NCI-H446 (cell line): ENCODE measurements around the gene TPST1.
"Not testable (repeated sequence)": the region's sequence is repeated elsewhere in the genome, so short reads cannot be mapped to it uniquely, and the experiment has no call there.

Experiments used
- DNase-seq, 2 experiments: peaks; one replicate each; lab custom pipeline; 2025; lab: John Stamatoyannopoulos, UW

Gene TPST1

DNA sequence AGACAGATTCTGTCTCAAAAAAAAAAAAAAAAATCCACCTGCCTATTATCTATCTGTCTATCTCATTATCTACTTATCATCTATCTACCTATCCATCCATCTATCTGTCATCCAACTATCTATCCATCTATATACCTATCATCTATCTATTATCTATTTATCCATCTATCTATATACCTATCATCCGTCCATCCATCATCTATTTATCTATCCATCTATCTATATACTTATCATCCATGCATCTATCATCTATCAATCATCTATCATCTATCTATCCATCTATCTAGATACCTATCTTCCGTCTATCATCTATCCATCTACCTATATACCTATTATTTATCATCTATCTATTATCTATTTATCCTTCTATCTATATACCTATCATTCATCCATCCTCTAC, 16.5 kb upstream of the TPST1 start:
- no peak for DNase-seq

DNA sequence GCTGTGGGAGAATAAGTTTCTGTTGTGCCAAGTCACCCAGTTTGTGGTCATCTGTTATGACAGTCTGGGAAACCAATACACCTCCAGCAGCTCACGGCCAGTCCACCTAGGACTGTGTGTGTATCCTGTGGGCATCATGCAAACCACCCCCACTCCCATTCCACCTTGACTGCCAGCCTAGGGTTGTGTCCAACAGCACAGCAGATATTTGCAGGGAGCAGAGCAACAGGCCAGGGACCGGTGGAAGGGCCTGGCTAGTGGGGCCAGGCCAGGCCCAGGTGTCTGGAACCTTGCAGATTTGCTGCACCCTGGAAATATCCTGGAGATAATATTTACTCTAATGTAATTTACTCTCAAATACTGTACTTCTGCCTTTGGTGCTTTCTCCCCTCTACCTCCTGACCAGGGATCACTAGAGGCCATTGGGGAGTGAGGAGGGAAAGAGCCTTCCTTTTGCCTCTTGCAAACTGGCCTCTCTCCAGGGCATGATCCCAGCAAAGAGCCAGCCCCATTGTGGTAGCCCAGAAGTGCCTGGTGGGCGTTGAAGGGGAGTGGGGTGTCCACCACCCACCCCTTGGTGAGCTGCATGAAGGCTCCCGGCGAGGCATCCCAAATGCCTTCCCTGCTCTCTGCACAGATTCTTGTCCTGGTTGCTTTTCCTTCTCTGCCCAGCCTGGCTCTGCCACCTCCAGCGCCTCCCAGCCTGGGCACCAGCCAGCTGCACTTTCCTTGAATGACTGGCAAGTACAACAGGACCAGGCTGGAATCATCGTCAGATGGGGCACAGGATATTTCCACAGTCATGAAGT, 15.2 kb upstream of the TPST1 start:
- DNase-seq = no peak

DNA sequence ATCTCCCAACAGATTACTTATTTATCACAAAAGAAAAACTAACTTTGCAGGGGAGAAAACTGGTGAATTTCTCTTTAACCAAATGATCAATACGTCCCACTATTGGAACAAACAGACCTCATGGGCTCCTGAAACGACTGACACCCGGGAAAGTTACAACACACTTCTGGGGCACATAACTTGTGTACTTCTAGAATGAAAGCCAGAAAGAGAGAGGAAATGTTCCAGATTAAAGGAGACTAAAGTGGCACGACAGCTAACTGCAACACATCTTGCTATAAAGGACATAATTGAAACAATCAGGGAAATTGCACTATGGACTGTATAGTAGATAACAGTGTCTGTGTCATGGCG, 14.7 kb upstream of the TPST1 start:
- no peak for DNase-seq

DNA sequence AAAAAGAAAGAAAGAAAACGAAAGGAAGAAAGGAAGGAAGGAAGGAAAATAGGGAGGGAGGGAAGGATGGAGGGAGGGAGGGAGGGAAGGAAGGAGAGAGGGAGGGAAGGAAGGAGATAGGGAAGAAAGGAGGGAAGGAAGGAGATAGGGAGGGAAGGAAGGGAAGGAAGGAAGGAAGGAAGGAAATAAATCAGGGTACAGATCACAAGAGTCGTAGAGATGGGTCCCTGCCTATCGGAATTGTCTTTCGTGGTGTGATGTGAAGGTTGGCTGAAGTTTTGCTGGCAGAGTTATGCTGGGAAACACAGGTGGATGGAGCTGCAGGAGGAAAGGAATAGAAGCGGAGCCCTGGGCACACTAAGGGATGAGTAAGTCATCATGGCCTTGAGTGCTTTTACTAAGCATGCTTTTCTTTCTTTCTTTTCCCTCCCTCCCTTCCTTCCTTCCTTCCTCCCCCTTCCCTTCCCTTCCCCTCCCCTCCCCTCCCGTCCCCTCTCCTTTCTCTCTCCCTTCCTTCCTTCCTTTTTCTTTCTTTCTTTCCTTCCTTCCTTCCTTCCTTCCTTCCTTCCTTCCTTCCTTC, 11.9 kb upstream of the TPST1 start:
- DNase-seq = no peak

DNA sequence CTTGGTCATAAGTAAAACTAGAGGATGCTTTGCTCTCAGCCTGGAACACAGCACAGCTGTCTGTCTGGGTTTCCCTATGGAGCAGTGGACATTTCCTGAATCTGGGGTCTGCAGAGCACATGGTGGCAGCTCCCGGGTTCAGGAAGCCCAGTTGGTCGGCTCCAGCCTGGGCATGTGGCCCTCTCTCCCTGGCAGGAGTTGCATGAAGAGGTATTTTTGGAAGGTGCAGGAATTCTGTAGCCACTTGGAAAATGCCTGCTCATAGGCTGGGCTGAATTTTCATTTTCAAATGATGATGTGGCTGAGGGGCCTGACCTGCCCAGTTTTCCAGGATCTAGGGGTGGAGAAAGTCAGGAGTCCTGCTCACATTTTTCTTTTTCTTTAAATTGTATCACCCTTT, 6.7 kb upstream of the TPST1 start:
- DNase-seq = no peak

DNA sequence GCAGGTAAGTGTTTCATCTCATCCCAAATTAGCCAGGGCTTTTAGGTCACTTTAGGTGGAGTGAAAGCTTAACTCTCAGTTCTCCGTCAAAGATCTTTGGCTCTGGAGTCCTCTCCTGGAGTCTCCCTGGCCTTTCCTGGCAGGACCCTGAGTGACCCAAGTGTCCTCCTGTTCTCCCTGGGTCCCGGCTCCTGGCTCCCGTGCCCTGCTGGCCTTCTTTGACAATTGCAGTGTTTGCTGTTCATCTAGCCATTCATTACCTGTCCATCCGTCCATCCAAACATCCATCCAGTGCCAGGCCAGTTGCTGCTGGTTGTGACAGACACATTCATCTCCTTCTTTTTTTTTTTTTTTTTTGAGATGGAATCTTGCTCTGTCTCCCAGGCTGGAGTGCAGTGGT, 6.2 kb upstream of the TPST1 start:
- DNase-seq = no peak

DNA sequence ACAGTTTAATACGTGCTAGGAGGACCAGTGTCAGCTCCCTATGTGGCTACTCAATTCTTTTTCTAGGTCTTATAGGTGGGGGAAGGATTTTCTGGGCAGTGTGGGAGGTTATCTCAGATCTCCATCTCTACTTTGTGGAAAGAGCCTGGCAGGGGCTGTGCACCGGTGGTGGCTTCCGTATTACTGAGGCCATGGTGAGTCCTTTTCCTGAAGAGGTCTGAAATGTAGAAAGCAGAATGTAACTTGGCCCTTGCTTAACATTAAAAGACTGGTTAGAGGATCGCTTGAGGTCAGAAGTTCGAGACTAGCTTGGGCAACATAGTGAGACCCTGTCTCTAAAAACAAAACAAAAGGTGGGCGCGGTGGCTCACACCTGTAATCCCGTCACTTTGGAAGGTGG, 2.7 kb upstream of the TPST1 start:
- DNase-seq = no peak

DNA sequence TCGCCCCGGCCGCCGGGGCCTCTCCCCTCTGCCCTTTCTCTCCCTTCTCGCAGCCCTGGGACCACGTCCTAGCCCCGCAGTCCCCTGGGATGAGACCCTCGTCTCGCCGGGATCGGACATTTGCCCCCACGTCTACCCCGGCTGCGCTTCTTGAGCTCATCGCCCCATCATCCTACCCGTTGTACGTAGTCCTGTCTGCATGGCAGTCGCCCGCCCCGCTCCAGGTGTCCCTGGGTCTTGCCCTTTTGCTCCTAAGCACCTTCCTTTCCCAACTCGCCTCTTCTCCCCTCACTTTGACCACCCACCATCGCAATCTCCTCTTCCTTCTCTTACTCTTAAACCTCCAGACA, 582 bp downstream of the TPST1 start:
- no peak for DNase-seq

DNA sequence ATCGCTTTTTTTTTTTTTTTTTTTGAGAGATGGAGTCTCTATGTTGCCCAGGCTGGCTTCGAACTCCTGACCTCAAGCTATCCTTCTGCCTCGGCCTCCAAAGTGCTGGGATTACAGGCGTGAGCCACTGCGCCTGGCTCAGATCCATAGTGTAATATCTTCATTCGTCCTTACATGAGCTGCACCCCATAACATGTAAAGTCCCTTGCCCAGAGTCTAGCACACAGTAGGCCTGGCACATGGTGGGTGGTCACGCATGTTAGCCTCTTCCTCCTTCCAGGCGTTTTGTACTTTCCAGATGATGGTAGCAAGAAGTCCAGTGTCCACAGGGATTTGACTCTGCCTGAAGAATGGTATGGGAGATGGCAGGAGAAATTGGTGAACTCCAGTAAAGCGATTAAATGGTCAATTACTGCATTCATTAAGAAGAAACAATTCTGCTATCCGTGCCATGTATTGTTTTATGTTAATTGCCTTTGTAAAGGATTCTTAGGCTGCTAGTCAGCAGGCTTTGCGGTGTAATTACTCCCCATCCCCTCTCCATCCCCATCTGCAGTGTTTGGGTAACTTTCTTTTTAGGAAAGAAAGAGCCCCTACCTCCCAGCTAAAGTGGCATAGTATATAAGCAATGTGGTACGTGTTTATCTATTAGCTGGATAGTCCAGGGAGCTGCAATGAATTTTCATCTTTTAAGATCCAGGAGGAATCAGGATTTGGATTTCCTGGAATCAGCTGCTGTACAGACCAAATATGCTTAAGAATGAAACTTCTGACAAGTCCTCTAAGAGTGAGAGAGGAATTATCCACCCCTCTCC, 1.2 kb downstream of the TPST1 start:
- no peak for DNase-seq

DNA sequence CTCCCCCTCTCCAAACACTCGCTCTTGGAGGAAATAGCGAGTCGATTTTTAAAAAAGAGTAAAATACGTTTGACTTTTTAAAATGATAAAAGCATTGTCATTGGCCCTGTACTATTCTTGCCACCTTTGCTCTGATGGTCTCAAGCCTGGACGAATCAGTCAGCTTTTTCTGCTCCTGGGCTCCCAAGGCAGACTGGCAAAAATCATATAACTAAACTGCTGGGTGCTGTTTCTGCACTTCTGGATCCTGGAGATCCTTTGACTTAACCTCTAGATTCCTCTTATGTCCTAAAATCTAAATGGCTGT, 1.8 kb downstream of the TPST1 start:
- no peak for DNase-seq

DNA sequence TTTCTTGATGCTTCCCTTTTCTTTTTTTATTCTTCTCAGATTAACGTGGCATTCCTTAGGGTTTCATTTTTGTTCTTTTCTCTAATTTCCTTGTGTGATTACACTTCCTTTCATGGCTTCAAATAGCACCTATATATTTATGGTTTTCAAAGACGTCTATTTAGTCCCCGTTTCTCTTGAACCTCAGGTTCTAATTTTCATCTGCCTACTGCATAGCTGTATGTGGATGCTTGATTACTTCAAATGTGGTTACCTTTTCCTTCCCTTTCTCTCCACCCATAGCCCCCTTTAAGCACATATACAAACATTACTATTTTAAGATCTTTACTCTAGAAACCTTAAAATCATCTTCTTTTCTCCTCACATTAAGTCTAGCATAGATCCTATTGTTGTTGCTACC, 2.4 kb downstream of the TPST1 start:
- DNase-seq = no peak

DNA sequence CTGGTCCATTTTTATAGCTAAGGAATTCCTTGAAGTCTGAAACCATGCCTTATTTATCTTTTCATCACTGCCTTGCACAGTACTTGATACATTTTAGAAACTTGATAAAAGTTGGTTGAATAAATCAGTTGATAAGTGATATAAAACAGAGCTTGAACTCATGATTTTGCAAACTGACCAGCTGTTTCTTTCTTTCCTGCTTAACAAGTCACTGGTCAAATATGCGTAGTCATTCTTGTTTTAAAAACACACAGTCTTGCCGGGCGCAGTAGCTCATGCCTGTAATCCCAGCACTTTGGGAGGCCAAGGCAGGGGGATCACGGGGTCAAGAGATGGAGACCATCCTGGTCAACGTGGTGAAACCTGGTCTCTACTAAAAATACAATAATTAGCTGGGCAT, 6.3 kb downstream of the TPST1 start:
- no peak for DNase-seq

DNA sequence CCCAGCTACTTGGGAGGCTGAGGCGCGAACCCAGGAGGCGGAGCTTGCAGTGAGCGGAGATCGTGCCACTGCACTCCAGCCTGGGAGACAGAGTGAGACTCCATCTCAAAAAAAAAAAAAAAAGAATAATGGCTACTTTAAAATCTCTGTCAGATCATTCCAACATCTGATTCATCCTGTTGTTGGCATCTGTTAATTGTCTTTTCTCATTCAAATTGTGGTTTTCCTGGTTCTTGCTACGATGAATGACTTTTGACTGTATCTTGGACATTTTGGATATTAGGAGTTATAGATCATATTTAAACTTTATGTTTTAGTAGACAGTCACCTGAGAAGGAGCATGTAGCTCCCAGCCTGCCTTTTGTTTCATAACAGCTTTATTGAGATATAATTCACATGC, 8.5 kb downstream of the TPST1 start:
- no peak for DNase-seq

DNA sequence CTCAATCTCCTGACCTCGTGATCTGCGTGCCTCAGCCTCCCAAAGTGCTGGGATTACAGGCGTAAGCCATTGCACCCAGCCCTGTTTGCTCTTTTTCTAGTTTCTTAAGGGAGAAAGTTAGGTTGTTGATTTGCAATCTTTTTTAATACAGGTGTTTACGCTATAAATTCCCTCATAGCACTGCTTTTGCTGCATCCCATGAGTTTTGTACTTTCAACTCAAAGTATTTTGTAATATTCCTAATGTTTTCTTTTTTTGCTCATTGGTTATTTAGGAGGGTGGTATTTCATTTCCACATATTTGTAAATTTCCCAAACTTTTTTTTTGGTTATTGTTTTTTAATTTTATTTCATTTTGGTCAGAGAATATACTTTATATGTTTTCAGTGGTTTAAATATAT, 11.6 kb downstream of the TPST1 start:
- no peak for DNase-seq

DNA sequence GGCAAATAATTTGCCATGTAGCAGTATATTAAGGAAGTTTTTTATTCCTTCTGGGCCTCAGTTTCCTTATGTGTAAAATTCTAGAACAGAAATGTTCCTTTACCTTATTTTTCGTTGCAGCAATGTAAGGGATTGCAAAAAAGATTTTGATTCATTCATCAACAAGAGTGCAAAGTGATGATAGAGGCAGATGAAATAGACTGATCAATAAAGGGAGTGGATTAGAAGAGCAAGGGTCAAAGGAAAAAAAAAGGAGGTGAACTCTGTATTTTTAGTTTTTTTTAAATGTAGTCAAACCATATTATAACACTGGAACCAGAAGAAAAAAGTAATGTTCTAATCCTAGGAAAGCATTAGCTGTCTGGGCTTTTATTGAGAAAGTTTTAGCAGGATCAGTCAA, 14.7 kb downstream of the TPST1 start:
- no peak for DNase-seq

DNA sequence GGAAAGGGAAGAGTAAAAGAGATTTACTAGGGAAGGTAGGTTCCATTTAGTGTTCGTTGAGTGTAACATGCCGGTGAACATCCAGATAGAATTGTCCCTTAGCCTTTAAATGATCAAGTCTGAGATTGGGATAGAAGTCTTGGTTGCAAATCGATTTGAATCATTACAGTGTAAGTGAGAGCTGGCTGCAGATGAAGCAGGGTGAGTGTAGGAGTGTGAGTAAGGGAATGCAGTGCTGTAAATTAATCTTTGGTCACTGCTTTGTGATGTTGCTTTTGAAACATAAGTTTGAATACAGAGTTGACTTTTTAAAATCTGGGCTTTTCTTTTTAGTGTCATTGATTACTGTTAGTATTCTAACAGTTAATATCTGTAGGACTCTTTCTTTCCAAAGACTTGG, 16.3 kb downstream of the TPST1 start:
- no peak for DNase-seq

DNA sequence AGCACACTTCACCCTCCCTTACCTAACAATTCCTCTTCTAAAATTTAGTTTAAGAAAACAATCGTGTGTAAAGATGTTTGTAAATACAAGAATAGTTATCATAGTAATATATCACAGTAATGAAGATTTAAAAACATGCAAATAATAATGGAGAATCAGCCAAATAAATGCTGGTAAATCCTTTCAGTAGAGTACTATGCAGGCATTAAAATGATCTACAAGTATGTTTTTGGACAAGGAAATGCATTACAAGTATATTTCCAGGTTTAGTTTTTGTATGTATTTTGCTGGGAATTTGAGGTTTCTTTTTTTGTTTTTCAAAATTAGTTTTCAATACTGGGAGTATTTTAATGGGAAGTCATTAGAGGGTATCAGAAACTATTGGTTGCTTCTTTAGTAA, 22.7 kb downstream of the TPST1 start:
- DNase-seq = no peak

DNA sequence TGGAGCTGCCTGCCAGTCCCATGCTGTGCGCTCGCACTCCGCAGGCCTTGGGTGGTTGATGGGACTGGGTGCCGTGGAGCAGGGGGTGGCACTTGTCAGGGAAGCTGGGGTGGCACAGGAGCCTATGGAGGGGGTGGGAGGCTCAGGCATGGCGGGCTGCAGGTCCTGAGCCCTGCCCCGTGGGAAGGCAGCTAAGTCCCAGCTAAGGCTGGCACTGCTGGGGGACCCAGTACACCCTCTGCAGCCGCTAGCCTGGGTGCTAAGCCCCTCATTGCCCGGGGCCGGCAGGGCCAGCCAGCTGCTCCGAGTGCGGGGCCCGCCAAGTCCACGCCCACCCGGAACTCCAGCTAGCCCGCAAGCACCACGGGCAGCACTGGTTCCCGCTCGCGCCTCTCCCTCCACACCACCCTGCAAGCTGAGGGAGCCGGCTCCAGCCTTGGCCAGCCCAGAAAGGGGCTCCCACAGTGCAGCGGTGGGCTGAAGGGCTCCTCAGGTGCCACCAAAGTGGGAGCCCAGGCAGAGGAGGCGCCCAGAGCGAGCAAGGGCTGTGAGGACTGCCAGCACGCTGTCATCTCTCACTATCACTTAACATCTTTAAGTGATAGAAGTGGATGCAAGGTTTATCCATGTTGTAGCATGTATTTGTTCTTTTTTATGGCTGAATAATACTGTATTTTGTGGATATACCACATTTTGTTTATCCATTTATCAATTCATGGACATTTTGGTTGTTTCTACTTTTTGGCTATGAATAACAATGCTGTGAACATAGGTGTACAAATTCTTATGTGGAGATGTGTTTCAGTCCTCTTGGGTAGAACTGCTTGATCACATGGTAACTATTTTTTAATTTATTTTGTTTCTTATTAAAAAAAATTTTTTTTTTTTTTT, 26.4 kb downstream of the TPST1 start:
- DNase-seq = not testable (repeated sequence)

DNA sequence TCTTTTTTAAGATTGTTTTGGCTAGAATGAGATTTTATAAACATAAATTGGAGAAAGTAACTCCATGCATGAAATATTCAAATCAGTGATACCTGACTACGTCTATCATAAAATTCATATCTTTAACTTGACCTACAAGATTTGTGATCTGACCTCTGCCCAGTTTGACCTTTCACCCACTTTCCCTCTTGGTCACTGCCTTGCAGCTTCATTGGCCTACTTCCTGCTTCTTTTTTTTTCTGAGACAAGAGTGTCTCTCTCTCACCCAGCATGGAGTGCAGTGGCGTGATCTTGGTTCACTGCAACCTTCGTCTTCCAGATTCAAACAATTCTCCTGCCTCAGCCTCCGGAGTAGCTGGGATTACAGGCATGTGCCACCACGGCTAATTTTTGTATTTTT, 28.5 kb downstream of the TPST1 start:
- DNase-seq = no peak

DNA sequence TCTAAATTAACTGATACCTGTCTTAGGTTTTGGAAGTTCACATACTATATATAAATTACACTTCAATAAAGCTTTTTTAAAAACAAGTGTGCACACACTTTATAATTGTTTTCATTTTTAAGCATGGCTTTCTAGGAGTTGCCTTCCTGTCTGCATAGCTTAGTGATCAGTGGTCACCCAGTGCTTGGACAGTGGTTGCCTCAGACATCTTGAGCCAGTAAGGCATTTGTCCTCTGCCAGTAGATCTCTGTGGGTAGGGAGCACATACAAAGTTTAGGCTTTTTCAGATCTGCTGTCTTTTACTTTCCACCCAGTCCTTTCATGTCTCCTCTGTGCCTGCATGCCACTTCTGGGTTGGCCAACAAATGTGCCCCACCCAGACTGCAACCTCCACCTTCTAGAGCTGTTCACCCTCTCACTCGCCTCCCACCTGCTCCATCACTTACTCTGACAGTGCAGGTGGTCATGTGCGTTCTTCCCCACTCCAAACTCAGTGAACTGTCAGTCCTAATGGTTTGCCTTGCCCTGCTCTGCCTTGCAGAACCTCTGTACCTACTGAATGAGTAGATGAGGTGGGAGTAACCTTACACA, 31.7 kb downstream of the TPST1 start:
- no peak for DNase-seq

DNA sequence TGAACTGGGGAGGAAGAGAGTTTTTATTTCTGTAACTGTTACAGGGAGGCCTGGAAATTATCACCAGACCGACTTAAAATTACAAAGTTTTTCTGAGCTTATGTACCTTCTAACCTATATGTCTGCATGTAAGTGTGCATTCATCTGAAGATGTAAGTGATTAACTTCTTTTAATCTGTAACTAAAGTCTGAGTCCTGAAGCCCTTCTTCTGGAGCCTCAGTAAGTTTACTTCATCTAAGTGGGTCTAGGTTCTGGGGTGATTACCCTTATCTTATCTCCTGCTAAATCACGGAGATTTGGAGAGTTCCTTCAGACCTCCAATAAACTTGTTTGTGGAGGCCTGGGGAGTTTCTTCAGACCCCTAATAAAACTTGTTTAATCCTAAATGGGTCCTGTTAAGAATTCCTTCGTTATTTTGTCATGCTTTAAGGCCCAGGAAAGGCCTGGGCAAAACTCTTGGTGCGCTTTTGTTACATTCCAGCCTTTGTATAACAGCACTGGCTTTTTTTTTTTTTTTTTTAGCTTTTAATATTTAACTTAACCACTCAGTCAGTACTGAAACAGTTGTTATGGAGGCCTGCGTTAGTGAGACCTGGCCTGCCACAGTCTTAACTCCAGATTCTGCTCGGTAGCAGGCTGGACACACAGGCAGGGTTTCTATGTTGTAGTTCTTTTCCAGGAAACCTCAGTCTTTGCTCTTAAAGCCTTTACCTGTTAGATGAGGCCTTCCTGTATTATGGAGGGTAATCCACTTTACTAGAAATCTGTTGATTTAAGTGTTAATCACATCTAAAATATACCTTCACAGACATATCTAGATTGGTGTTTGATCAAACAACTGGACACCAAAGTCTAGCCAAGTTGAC, 33.0 kb downstream of the TPST1 start:
- no peak for DNase-seq
